ENCODE results near the gene ADAM19.

Gene ADAM19

GRCh38 chr5:157596487-157596886 lies 20.9 kb upstream of the ADAM19 start:
- DNase-seq (ENCODE audit: low spot score) = peak; percentile 18

GRCh38 chr5:157594675-157595459 lies 19.3 kb upstream of the ADAM19 start:
- DNase-seq (ENCODE audit: low spot score) = no peak

- no peak for DNase-seq (ENCODE audit: low spot score)
Observed at GRCh38 chr5:157594257-157594656, 18.7 kb upstream of the ADAM19 start.

DNA sequence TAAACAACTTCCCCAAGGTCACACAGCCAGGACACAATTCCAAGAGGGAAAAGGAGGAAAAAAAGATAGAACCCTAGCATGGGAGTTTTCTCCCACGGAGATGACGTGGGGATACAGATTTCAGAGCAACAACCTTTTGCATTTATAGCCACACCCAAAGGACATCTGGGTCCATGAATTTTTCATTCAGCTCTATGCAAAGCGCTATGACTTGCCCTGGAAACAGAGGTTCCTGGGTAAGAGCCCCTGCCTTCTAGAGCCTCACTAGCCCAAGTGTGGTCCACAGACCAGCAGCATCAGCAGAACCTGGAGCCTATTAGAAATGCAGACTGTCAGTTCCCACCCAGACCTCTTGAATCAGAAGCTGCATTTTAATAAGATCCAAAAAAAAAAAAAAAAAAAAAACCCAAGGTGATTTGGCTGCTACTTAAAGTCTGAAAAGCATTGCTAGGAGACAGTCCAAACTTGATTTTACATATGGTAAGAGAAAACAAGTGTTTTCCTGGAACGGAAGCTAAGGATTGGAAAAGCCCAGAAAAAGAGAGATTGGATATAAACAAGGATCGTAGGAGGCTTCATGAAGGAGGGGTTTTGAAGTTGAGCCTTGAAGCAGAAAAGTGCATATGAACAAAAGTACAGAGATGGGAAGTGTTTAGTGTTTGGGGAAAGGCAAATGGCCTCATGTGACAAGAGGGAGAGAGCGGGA lies 17.6 kb upstream of the ADAM19 start:
- DNase-seq (ENCODE audit: low spot score) = no peak

DNA sequence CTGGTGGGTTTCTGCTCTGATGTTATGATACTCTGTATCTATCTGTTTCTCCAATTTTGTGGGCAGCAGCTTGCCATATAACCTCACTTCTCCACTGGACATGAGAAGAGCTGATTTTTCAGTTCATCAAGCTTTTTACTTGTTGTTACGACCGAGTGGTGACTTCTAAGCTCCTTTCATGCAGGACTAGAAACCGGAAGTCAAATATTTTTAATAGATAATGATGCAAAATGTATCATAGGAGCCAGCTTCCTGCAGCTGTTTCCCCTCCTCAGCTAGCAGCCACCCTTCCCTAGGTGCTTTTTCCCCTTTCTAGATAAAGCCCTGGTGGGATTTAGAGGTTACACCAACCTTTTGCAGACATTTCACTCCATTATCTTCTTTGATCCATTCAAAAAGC lies 17.0 kb upstream of the ADAM19 start:
- DNase-seq (ENCODE audit: low spot score) = no peak

DNA sequence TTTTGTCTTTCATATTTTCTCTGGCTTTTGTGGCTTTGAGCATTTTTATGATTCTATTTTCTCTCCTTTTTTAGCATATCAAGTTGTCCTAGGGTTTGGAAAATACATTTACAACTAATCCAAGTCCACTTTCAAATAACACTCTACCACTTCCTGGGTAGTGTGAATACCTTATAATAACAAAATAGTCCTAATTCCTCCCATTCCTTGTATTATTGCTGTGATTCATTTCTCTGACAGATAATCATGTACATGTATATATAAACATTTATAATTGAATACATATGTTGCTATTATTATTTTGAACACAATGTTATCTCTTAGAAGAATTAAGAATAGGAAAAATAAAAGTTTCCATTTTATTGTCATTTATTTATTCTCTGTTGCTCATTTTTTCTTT lies 14.9 kb upstream of the ADAM19 start:
- no peak for DNase-seq (ENCODE audit: low spot score)

DNA sequence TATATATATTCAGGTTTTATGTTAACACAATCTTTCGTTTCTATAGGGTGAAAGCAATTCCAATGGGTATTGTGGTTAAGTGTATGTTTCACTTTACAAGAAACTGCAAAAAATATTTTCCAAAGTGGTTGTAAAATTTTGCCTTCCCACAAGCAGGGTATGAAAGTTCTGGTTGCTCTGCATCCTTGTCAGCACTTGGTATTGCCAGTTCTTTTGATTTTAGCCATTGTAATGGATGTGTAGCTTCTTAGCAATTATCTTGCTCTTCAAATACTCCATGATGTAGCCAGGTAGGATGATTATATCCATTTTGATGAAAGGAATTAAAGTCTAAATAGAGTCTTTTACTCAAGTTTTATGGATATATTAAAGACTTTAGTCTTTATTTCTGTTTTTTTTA lies 9.1 kb upstream of the ADAM19 start:
- DNase-seq (ENCODE audit: low spot score) = no peak

- DNase-seq (ENCODE audit: low spot score) = no peak
Observed at GRCh38 chr5:157582731-157583620, 7.4 kb upstream of the ADAM19 start.

GRCh38 chr5:157581901-157582300 lies 6.3 kb upstream of the ADAM19 start:
- no peak for DNase-seq (ENCODE audit: low spot score)

GRCh38 chr5:157578079-157578780 lies 2.7 kb upstream of the ADAM19 start:
- DNase-seq (ENCODE audit: low spot score) = no peak

DNA sequence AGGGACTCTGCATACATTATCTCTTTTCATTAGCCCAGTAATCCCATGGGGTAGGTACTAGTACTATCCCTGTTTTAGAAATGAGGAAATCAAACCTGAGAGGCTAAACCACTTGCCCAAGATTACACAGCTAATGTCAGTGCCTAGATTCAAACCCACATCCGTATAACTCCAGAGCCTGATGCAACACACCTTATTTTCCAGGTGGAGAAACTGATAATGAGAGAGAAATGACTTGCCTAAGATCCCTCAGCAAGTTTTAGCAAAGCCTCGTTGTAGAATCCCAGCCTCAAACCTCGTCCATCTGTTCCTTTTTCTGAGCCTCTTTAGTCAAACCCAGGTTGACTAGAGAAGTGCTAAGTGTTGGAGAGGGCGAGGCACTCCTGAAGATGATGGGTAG lies 1.1 kb upstream of the ADAM19 start:
- no peak for DNase-seq (ENCODE audit: low spot score)

DNA sequence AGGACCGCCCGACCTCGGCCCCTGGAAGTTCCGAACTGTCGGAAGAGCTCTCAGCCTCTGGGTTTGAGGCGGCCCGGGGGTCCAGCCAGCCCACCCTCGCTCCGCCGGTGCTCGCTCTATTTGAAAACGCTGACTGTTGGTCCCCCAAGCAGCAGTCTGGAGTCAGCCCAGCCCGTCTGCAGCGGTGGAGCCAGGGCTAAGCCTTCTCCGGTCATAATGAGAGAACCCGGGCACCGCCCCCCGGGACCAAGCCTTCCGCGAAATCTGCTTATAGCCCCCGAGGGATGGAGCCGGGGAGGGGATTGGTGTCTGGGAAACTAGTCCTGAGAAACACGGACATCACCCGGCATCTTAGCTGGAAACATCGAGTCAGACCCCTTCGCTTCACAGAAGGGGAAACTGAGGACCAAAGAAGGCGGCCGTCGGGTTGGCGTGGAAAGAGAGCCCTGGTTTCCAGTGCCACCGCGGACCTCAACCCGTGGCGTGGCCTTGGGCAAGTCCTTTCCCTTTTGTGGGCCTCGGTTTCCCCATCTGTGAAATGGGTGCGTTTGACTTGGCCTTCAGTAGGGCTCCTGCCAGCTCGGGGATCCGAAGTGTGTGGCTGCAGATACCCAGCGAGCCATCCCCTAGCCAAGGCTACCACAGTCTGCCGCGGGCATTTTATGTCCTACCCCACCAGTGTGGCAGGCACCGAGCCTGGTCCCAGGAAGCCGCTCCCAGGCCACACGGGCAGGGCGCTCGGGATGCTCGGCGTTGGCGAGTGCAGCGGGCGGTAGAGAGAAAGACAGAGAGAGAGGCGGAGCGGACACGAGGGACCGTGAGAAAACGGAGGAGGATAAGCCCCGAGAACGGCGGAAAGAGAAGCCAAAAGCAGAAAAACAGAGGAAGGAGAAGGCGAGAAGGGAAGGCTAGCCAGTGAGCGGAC lies 857 bp downstream of the ADAM19 start:
- peak; percentile 64 for DNase-seq (ENCODE audit: low spot score)

DNA sequence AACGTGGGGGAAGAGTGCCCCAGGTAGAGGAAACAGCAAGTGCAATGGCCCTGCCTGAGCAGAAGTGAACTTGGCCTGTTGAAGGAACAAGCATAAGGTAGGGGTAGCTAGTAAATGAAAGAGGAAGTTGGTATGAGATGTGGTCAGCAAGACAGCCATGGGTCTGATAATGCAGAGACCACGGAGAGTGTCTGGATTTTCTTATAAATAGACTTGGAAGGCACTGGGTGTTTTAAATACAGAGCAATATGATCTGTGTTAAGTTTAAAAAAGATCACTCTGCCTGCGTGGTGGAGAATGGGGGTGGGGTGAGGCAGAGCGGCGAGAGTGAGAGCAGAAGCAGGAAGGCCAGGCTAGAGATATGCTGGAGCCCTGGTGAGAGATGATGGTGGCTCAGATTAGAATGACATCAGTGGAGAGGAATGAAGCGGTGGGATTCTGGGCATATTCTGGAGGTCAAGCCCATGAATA lies 4.2 kb downstream of the ADAM19 start:
- DNase-seq (ENCODE audit: low spot score) = no peak

- DNase-seq (ENCODE audit: low spot score) = no peak
Observed at GRCh38 chr5:157570531-157571200, 4.9 kb downstream of the ADAM19 start.

GRCh38 chr5:157568720-157569119 lies 6.9 kb downstream of the ADAM19 start:
- DNase-seq (ENCODE audit: low spot score) = no peak

DNA sequence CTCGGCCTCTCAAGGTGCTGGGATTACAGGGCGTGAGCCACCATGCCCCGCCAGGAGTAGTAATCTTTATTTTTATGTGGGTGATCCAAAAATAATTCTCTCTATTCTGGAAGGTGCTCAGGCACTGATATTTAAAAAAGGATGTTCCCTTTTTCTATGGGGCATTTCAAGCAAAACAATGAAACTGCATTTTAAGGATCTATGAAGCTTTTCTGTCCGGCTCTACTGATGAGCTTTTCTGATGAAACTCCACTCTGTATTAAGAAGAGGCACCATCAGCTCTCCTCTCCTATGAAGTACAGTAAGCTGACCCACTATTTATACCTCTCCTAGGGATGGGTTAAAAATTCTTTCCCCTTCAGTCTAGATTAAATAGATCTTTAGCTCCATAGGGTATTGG lies 7.4 kb downstream of the ADAM19 start:
- DNase-seq (ENCODE audit: low spot score) = no peak

GRCh38 chr5:157566902-157567489 lies 8.6 kb downstream of the ADAM19 start:
- DNase-seq (ENCODE audit: low spot score) = no peak

DNA sequence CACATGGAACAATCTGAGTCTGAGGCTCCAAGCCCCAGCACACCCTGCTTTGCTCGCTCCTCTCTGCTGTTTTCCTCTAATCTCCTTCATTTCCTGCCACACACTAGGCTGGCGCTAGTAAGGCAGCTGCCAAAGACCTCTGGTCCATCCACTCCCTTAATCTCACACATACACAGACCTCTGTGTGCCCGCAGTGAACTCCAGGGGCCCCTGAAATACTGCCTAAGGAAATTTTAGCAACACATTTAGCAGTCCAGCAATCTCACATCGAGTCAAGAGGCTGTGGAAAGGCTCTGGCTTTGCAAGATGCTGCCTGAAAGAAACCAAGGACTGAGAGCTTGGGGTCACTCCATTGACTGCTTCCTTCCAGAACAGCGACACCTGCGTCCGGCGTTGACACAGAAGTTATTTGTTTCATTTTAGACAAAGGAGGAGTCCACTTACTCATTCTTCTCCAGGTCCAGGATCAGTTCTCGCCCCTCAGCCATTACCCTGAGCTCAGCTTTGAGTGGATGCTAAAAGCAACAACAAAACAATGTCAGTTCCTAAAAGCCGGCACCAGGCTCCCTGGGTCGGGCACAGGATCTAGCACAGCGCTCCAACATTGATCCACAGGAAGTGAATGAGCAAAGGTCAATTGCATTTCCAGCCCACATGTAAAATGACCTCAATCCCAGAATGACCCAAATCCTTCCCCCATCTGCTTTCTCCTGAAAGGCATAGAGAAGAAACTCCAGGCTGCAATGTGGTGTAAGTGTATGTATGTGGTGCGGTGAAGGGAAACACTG lies 11.5 kb downstream of the ADAM19 start:
- no peak for DNase-seq (ENCODE audit: low spot score)

- peak; percentile 84 for DNase-seq (ENCODE audit: low spot score)
Observed at GRCh38 chr5:157563373-157563928, 12.1 kb downstream of the ADAM19 start.
